ENCODE results near the gene G3BP2. TPM values are rescaled to one million over a fixed set of nuclear protein-coding genes. Genes with fewer than 3 reads are reported as not detected.

Gene G3BP2
- total RNA-seq, 1 experiment from 2014 or later, result 102 TPM

GRCh38 chr4:75685546-75686189 is 12.5 kb upstream of the G3BP2 start:
- Histone ChIP-seq H3K4me1 (replicated peaks; ENCODE audit: insufficient read depth) (no peaks in the 10 kb centered on the region), H3K4me3 (no peak overlapping the region), H3K27me3 (ENCODE audit: insufficient read depth, low read depth) (no peaks in the 10 kb centered on the region), H3K36me3 (ENCODE audit: low read depth) (no peaks in the 10 kb centered on the region), H3F3A (ENCODE audit: insufficient read depth, low read depth) (no peaks in the 10 kb centered on the region), H4K20me1 (ENCODE audit: insufficient read depth) (no peaks in the 10 kb centered on the region), H3K79me2 (ENCODE audit: low read depth) (no peaks in the 10 kb centered on the region), H3K27ac (no peak overlapping the region), H2AFZ (no peak overlapping the region), H3K9me3 (ENCODE audit: insufficient read depth, low read depth) (no peaks in the 10 kb centered on the region), H3K9me2 (ENCODE audit: insufficient read depth) (no peaks in the 10 kb centered on the region), H3K4me2 (no peak overlapping the region)
- intact Hi-C loops (cut with micrococcal nuclease; ENCODE audit: unreplicated experiment), result no loop called here
- DNase-seq, result no peak
- TF ChIP-seq EZH2 (IDR thresholded peaks at IDR 0.05; ENCODE audit: low read depth) (no peak), CTCF (conservative IDR thresholded peaks at IDR 0.05) (no peak)
- ChIA-PET CTCF (no interaction called here), POLR2A (ENCODE audit: unreplicated experiment) (no interaction called here)
- BruUV-seq (replicated peaks), result no TSS peak

- H3K4me3 ChIP-seq, result no peak overlapping the region
- no peaks in the 10 kb centered on the region for H3K79me2 ChIP-seq (ENCODE audit: low read depth)
- no peak for DNase-seq
- intact Hi-C loops (cut with micrococcal nuclease; ENCODE audit: unreplicated experiment), result no loop called here
- H4K20me1 ChIP-seq (ENCODE audit: insufficient read depth), result no peaks in the 10 kb centered on the region
- CTCF ChIA-PET, result no interaction called here
- no TSS peak for BruUV-seq (replicated peaks)
- no peaks in the 10 kb centered on the region for H3K9me3 ChIP-seq (ENCODE audit: insufficient read depth, low read depth)
- POLR2A ChIA-PET (ENCODE audit: unreplicated experiment), result no interaction called here
- H3K27me3 ChIP-seq (ENCODE audit: insufficient read depth, low read depth), result no peaks in the 10 kb centered on the region
- H3K36me3 ChIP-seq (ENCODE audit: low read depth), result no peaks in the 10 kb centered on the region
- no peaks in the 10 kb centered on the region for H3F3A ChIP-seq (ENCODE audit: insufficient read depth, low read depth)
- H3K4me1 ChIP-seq (replicated peaks; ENCODE audit: insufficient read depth), result no peaks in the 10 kb centered on the region
- H3K4me2 ChIP-seq, result no peak overlapping the region
- H3K27ac ChIP-seq, result no peak overlapping the region
- no peaks in the 10 kb centered on the region for H3K9me2 ChIP-seq (ENCODE audit: insufficient read depth)
- no peak overlapping the region for H2AFZ ChIP-seq
- no peak for TF ChIP-seq EZH2 (IDR thresholded peaks at IDR 0.05; ENCODE audit: low read depth)
- no peak for TF ChIP-seq CTCF (conservative IDR thresholded peaks at IDR 0.05)
Observed at GRCh38 chr4:75683482-75684155, 10.4 kb upstream of the G3BP2 start.

- H3K9me3 ChIP-seq (ENCODE audit: insufficient read depth, low read depth), result no peaks in the 10 kb centered on the region
- no peak overlapping the region for H2AFZ ChIP-seq
- H3F3A ChIP-seq (ENCODE audit: insufficient read depth, low read depth), result no peaks in the 10 kb centered on the region
- no peaks in the 10 kb centered on the region for H4K20me1 ChIP-seq (ENCODE audit: insufficient read depth)
- intact Hi-C loops (cut with micrococcal nuclease; ENCODE audit: unreplicated experiment), result no loop called here
- no peak for DNase-seq
- H3K4me1 ChIP-seq (replicated peaks; ENCODE audit: insufficient read depth), result no peaks in the 10 kb centered on the region
- H3K9me2 ChIP-seq (ENCODE audit: insufficient read depth), result no peaks in the 10 kb centered on the region
- TF ChIP-seq CTCF (conservative IDR thresholded peaks at IDR 0.05) (no peak), EZH2 (IDR thresholded peaks at IDR 0.05; ENCODE audit: low read depth) (no peak)
- BruUV-seq (replicated peaks), result no TSS peak
- H3K36me3 ChIP-seq (ENCODE audit: low read depth), result no peaks in the 10 kb centered on the region
- no peaks in the 10 kb centered on the region for H3K27me3 ChIP-seq (ENCODE audit: insufficient read depth, low read depth)
- no peak overlapping the region for H3K27ac ChIP-seq
- H3K4me3 ChIP-seq, result no peak overlapping the region
- ChIA-PET CTCF (no interaction called here), POLR2A (ENCODE audit: unreplicated experiment) (no interaction called here)
- no peak overlapping the region for H3K4me2 ChIP-seq
- no peaks in the 10 kb centered on the region for H3K79me2 ChIP-seq (ENCODE audit: low read depth)
Observed at GRCh38 chr4:75679876-75680575, 6.8 kb upstream of the G3BP2 start.

Measured in PC-9 (cell line).